Ureter (tissue), 1 donor: ENCODE measurements around the gene TMEM229B. TPM values are rescaled to one million over a fixed set of nuclear protein-coding genes. Genes with fewer than 3 reads are reported as not detected.
"Not testable (repeated sequence)": the region's sequence is repeated elsewhere in the genome, so short reads cannot be mapped to it uniquely, and the experiment has no call there.

Experiments
- DNase-seq: peaks from one replicate; pipeline ENCODE4 v3.0.0-alpha.2; 2020; ENCODE audit warnings: low spot score
- total RNA-seq: library from RNA; stranded (reverse); gene quantifications from one replicate; pipeline ENCODE4 v1.2.4, GENCODE V29; 2023
- donor health status: DM: yes; HTN: yes; CAD: no.

TMEM229B gene
- total RNA-seq, 1 donor from 2014 or later, result 24.7 TPM

GRCh38 chr14:67456732-67457131, 31.8 kb downstream of the TMEM229B start:
- DNase-seq, result no peak

GRCh38 chr14:67453575-67454300, 34.8 kb downstream of the TMEM229B start:
- DNase-seq, result no peak

GRCh38 chr14:67451667-67452066, 36.9 kb downstream of the TMEM229B start:
- not testable (repeated sequence) for DNase-seq

GRCh38 chr14:67449096-67449495, 39.4 kb downstream of the TMEM229B start:
- DNase-seq, result no peak

GRCh38 chr14:67447033-67447381, 41.5 kb downstream of the TMEM229B start:
- no peak for DNase-seq

GRCh38 chr14:67446371-67447032, 42.0 kb downstream of the TMEM229B start:
- DNase-seq, result no peak

GRCh38 chr14:67444395-67444794, 44.1 kb downstream of the TMEM229B start:
- no peak for DNase-seq

- no peak for DNase-seq
Observed at GRCh38 chr14:67442139-67442906, 46.2 kb downstream of the TMEM229B start.

GRCh38 chr14:67441672-67442071, 46.8 kb downstream of the TMEM229B start:
- DNase-seq, result no peak

- DNase-seq, result no peak
Observed at GRCh38 chr14:67441256-67441655, 47.3 kb downstream of the TMEM229B start.

GRCh38 chr14:67440513-67440912, 48.0 kb downstream of the TMEM229B start:
- peak; percentile 64 for DNase-seq

- DNase-seq, result no peak
Observed at GRCh38 chr14:67438969-67439368, 49.6 kb downstream of the TMEM229B start.

GRCh38 chr14:67436006-67436866, 52.3 kb downstream of the TMEM229B start:
- no peak for DNase-seq

- no peak for DNase-seq
Observed at GRCh38 chr14:67435603-67436002, 52.9 kb downstream of the TMEM229B start.

- no peak for DNase-seq
Observed at GRCh38 chr14:67432050-67432564, 56.4 kb downstream of the TMEM229B start.

- no peak for DNase-seq
Observed at GRCh38 chr14:67429510-67430205, 58.9 kb downstream of the TMEM229B start.

GRCh38 chr14:67428501-67429031, 60.0 kb downstream of the TMEM229B start:
- no peak for DNase-seq

- peak; percentile 87 for DNase-seq
Observed at GRCh38 chr14:67426983-67427606, 61.4 kb downstream of the TMEM229B start.

GRCh38 chr14:67426161-67426560, 62.4 kb downstream of the TMEM229B start:
- no peak for DNase-seq

- no peak for DNase-seq
Observed at GRCh38 chr14:67425608-67426007, 62.9 kb downstream of the TMEM229B start.
